T-helper 2 cell (primary cell): ENCODE results near the gene RPS6KA5.
"Not testable (repeated sequence)": the region's sequence is repeated elsewhere in the genome, so short reads cannot be mapped to it uniquely, and the experiment has no call there.

ENCODE experiments used
- DNase-seq, 5 experiments: peaks; one replicate each; pipeline versions ENCODE4 v3.0.0 to v3.0.0-alpha.2; 2012 to 2022

Gene RPS6KA5

DNA sequence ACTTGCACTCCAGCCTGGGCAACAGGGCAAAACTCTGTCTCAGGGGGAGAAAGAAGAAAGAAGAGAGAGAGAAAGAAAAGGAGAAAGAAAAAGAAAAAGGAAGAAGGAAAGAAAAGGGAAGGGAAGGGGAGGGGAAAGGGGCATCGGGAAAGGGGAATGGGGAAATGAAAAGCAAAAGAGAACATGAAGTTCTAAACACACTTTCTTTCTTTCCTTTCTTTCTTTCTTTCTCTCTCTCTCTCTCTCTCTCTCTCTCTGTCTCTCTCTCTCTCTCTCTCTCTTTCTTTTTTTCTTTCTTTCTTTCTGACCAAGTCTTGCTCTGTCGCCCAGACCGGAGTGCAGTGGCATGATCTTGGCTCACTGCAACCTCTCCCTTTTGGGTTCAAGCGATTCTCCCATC lies 76.9 kb downstream of the RPS6KA5 start:
- no peak for DNase-seq

DNA sequence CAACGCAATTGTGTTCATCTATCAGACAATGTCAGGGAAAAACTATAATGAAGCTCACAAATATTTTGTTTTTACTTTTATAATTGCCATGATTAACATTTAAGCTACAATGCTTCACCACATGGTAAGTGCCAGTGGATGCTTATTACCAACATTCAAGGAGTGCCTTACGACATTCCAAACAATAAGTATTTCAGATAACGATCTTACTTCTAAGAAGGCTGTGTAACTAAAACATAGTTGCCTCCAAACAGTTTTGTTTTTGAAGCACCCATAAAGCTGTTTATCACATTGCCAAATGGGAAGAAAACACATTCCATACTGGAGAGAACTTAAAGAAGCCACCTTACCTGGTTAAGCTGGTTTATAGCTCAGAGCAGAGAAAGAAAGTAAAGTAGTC lies 78.8 kb downstream of the RPS6KA5 start:
- no peak for DNase-seq

DNA sequence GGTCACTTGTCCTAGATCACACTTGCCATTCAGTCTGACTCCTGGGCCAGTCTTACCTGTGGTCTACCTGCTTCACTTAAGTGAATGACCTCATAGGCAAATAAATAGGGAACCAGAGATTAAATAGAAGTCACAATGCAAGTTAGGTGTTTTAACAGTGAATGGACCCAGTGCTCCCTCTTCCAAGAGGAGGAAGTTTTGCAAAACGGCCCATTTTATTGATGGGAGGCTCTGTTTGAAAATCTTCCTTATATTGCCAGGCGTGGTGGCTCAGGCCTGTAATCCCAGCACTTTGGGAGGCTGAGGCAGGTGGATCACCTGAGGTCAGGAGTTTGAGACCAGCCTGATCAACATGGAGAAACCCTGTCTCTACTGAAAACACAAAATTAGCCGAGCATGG lies 79.8 kb downstream of the RPS6KA5 start:
- DNase-seq = not testable (repeated sequence)

DNA sequence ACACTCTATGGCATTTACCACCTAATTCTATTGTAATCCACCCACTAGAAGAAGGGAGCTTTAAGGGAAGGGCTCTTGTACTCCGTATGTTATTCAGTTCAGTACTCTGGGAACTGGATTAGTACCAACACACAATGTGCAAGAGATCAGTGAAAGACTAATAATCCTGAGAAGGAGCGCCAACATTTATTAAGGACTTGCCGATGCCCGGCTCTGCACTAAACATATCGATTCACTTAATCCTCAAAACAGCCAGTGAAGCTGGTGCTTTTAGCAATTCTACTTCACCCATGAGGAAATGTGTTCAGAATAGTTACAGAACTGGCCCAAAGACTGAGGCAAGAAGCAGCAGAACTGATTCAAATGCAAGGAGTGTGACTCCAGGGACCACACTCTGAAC lies 80.9 kb downstream of the RPS6KA5 start:
- no peak for DNase-seq

DNA sequence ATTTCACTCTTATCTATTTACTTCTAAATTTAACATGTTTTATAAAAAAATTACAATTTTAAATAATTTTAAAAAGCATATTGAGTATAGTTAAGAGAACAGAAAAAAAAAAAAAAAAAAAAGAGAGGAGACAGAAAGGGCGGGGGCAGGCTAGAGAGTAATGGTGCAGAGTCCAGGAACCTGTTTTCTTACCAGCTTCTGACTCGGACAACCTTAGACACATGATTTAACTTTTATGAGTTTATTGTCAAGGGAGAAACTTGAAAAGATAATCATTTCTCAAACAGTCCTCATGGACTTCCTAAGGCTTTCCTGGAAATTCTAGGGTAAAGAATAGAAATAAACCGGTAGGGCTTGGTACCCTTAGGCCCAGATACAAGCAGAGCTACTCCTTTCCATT lies 84.3 kb downstream of the RPS6KA5 start:
- no peak for DNase-seq

DNA sequence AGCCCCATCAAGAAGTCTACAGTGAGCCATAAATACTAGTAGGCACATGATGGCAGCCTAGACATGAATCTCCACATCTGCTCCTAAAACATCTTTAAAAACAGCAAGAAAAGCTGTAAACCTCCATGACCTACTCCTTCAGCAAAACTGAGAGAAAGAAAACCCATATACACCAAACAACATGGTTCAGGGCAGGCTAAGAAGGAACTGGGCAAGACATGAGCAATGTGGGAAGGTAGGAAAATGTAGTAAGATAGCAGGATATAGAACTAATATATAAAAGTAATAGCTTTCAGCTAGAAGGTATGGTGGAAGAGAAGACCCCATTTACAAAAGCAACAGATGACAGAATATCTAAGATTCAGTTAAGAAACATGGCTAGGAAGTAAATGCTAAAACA lies 88.8 kb downstream of the RPS6KA5 start:
- DNase-seq = no peak

DNA sequence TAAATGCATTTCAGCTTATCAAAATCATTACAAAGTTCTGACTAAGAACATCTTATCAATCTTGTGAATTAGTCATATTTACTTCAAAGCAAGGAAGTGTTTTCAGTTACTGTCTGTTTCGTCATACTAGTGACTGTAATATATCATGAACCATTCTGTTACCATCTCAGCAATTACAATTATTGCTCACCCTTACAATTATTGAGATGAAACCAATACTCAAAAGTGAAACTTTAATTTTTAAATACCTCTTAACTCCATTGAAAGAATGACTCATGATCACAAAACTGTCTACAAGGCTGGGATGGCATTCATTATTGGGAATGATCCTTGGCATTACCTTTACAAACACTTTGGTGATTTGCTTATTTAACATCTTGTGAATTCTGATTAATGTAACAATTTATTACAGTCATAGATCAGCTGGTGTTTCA lies 90.3 kb downstream of the RPS6KA5 start:
- DNase-seq = peak in 1 of 5 experiments; percentile 85

DNA sequence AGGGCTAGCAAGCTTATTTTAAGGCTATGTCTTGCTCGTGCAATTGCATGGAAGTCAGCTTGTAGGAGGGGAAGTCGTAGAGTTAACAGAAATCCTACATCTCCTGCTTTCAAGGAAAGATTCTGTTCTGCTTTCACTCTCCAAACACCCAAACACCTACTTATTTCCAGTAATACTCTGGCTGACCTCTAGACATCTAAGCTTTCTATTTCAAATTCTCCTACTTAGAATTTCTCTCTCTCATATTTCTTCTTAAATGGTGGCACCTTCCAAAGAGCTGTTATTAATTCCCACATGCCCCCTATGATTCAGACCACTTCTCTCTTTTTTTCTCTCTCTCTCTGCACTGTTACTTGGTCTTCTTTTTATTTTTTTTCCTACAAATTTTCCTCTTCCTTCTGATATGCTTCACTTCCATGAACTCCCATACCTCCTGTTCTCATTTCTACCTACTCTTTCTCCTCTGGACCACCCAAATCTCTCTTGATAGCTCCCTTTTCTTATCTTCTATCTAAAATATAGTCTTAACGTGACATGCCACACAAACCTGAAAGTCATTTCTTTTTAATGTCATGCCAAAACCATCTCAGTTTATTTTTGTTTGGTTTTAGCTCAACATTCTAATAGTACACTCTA lies 90.8 kb downstream of the RPS6KA5 start:
- no peak for DNase-seq

DNA sequence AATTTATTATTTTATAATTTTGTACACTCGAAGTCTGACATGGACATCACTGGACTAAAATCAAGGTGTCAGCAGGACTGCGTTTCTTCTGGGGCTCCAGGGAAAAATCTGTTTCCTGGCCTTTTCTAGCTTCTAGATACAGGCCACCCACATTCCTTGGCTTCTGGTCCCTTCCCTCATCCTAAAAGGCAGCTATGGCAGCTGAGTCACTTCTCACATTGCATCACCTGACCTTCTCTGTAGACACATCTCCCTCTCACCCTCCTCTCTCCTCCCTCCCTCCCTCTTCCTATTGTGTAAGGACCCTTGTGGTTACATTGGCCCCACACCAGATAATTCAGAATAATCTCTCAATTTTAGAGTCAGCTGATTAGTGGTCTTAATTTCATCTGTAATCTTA lies 92.4 kb downstream of the RPS6KA5 start:
- DNase-seq = no peak

DNA sequence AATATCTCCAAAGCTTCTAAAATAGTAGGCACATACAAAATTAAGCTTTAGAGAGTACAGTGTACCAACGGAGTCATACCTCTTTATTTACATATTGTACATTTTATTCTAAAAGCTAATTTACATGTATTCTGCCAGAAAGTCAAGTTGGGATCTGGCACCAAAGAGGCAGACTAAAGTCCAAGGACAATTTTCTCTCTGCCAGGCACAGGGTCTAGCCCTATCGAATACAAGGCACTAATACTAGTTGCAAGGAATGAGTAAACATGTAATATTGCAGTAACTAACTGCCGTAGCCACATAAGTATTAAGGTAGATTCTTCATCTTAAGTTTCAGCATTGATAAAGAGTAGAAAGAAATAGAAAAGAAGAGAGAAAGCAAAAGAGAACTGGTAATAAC lies 93.9 kb downstream of the RPS6KA5 start:
- DNase-seq = no peak

DNA sequence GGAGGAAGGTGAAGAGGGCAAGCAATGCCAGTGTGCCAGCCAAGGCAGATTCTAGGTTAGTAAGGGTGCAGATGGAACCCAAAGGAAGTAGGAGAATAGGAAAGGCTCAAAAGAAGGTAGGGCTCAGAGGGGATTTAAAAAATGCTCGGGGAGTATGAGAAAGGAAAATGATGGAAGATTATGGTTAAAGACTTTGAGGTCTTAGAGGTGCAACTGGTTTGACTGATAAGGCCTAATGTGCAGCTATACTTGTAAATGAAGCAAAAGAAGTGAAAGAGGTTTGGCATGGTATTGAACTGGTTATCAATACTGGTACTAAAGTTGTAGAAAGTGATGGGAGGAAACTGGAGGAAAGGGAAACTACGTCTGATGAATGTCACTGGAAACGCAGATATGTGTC lies 94.7 kb downstream of the RPS6KA5 start:
- DNase-seq = no peak

DNA sequence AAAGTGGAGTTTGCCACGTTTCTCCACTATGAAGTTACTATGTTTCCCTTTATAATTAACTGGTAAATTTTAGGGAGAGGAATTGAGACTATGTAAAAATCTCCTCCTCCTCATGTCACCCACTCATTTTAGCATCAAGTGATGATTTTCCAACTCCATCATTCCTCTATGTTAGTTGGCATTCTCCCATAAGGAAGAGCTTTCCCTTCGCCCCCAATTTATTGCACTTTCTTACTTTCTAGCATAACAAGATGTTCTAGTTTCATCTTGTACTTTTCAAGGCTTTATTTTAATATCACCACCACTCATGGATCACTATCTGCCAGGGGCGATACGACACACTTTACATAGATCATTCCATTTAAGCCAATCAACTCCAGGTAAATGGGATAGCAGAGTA lies 97.1 kb downstream of the RPS6KA5 start:
- no peak for DNase-seq

DNA sequence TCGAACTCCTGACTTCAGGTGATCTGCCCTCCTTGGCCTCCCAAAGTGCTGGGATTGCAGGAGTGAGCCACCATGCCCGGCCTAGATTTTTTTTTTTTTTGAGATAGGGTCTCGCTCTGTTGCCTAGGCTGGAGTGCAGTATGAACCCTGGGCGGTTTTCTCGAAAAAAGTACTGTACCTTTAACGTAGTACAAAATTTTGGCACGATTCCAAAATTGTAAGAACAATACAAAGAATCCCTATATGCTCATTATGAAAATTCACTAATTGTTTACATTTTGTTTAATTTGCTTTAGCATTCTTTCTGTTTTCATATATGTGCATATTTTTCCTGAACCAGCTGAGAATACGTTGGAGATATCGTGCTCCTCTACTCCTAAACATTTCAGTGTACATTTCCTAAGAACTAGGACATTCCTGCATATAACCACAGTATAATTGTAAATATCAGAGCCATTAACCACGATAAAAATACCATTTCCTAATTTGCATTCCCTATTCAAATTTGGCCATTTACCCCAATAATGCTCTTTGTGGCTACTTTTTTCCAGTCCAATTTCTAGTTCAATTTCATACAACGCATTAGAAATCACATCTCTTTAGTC lies 97.8 kb downstream of the RPS6KA5 start:
- no peak for DNase-seq

DNA sequence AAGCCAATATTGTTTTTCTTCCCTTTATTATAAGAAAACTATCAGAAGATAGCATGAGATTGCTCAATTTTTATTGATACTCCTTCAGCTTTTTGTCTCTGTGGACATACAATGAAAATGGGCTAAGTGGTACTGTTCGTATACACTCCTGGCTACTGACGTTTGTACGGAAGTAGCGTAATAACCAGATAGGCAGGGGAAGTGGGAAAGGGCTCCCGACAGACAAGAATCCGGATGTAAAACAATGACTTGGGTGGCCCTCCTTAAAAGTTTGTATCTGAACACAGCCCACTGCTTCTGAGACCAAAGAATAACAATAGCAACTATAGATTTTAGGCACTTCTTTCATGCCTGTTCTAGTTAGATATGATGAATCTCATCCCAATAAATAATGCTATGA lies 99.6 kb downstream of the RPS6KA5 start:
- DNase-seq = no peak

DNA sequence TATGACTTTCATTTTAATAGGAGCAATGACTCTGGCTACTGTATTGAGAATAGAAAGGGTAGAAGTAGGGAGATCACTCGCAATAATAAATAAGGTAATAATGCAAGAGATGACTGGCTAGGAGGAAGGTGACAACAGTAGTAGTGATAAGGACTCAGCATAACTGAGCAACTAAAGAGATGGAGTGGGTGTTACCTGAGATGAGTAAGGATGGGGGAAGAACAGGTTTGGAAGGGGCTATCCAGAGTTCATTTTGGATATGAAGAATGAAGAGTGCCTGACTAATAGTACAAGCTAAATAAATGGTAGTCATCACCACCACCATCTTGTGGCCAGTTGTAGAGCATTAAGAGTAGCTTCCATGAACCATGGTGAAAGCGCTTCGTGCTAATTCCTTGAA lies 101.1 kb downstream of the RPS6KA5 start:
- DNase-seq = no peak

DNA sequence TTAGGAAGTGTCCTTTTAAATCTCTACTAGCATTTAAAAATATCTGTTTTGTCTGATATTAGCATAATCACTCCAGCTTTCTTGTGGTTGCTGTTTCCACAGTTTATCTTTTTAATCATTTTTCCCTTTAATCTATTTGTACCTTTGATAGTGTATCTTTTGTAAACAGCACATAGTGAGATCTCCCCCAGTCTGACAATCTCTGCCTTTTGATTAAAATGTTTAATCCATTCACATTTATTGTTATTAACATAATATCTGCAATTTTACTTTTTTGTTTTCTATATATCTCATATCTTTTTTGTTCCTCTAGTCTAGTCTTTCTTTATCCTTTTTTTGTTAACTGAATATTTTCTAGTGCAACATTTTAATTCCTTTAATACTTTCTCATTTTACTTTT lies 104.2 kb downstream of the RPS6KA5 start:
- no peak for DNase-seq

DNA sequence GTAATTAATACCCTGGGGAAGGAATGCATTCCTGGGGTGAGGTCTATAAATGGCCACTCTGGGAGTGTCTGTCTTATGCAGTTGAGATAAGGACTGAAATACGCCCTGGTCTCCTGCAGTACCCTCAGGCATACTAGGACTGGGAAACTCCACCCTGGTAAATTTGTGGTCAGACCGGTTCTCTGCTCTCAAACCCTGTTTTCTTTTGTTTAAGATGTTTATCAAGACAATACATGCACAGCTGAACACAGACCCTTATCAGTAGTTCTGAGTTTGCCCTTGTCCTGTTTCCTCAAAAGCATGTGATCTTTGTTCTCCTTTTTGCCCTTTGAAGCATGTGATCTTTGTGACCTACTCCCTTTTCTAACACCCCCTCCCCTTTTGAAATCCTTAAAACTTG lies 106.8 kb downstream of the RPS6KA5 start:
- peak in 1 of 5 experiments; percentile 14 for DNase-seq

DNA sequence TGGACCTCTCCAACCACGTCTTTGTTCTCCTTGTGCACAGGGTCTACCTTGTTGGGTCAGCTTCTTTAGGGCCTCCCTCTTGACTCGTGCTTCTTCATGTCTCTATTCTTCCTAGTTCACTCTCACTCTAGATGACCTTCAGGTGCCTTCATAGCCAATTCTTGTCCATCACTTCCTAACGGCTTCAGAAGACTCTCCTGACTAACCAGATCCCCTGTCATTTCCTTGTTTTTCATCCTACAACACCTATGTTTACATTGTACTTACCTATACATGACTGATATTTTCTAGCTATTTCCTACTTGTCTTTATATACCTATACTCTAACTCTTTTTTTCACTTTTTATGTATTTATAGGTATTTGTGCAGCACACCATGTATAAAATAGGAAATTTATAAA lies 117.1 kb downstream of the RPS6KA5 start:
- DNase-seq = no peak

DNA sequence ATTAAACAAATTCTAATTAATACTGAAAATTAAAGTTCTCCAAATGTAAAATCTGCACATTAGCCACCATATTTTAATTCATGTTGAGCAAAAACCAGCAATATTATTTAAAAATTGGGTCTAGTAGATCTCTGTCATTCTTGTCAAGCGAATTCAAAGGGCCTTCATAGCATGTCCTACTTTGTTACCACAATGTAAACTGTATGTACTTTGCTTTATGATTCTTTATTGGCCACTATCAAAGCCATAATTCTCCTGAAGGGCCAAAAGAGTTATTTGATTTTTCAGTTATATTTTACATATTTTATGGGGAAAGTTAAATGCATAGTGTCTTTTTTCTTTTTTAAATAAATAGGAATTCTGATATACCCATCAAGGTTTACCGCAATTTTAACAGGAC lies 117.9 kb downstream of the RPS6KA5 start:
- no peak for DNase-seq

DNA sequence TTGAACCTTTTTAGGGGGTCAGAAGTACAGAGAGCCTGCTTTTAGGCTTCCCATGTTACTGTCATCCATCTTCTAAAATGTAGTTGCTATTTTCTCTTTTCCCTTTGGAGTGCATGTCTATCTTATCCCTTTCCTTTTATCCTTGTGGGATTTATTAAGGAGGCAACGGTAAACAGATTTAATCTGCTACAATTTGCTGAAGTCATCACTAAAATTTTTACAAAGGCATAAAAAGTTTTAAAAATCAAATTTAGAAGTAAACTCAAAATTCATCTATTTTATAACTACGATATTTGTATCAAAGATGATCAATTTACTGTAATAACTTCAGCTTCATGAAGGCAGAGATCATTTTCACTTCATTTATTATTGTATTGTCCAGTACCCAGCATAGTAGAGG lies 118.7 kb downstream of the RPS6KA5 start:
- DNase-seq = no peak

DNA sequence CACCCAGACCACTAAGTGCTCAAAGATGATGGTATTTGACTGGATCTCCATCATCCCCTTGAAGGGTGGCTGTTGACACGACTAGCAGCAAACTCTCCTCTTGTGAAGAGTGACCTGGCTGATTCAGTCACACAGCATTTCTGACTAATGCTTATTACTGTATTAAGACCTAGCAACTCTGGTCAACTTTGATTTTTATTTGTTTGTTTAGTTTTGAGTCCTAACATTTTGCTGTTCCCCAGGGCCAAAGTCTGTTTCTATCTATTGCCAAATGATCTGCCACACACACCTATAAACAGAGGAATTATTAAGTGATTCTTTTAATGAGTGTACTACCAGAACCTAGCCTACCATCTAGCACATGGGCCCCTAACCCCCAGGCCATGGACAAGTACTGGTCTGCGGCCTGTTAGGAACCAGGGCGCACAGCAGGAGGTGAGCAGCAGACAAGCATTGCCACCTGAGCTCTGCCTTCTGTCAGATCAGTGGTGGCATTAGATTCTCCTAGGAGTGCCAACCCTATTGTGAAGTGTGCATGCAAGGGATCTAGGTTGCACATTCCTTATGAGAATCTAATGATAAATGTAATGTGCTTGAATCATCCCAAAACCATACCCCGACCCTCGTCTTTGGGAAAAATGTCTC lies 120.0 kb downstream of the RPS6KA5 start:
- DNase-seq = no peak

DNA sequence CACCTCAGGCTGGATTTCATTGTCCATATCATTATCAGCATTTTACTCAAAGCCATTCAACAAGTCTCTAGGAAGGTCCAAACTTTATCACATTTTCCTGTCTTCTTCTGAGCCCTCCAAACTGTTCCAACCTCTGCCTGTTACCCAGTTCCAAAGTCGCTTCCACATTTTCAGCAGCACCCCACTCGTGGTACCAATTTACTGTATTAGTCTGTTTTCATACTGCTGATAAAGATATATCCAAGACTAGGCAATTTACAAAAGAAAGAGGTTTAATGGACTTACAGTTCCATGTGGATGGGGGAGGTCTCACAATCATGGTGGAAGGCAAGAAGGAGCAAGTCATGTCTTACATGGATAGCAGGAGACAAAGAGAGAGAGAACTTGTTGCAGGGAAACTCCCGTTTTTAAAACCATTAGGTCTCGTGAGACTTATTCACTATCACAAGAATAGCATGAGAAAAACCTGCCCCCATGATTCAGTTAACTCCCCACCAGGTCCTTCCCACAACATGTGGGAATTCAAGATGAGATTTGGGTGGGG lies 121.1 kb downstream of the RPS6KA5 start:
- DNase-seq = not testable (repeated sequence)

DNA sequence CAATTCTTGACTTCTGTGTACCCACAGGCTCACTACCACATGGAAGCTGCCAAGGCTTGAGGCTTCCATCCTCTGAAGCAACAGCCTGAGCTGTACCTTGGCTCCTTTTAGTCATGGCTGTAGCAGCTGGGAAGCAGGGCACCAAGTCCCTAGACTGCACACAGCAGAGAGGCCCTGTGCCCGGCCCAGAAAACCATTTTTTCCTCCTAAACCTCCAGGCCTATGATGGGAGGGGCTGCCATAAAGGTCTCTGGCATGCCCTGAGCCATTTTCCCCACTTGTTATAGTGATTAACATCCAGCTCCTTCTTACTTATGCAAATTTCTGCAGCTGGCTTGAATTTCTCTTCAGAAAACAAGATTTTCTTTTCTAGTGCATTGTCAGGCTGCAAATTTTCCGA lies 121.8 kb downstream of the RPS6KA5 start:
- DNase-seq = no peak

DNA sequence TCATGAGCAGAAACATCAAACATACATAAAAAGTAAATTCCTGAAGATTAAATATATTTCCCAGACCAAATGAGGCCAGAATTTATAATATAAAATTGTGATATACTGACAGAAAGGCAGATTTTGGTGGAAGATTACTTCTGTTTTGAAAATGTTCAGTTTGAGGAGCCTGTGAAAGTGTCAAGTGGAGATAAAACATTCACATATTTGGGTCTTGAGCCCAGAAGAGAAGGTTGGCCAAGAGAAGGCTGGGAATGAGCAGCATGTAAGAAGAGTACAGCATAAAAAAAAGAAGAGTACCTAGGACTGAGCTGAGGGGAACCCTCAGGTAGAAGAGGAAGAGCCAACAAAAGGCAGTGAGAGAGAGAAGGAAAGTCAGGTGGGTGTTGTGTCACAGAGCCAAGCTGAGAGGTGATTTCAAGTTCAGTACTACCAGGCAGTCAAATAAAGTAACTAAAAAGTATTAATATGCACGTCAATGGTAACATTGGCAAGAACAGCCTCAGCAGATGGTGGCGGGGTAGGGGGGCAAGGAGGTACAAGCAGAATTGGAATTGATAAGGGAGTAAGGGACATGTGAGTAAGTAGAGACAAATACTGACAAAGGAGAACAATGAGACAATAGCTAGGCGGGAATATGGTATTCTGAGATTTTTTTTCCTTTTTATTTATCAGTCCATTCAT lies 123.5 kb downstream of the RPS6KA5 start:
- DNase-seq = no peak
